ENCODE data around the gene GAL3ST2.

DNA sequence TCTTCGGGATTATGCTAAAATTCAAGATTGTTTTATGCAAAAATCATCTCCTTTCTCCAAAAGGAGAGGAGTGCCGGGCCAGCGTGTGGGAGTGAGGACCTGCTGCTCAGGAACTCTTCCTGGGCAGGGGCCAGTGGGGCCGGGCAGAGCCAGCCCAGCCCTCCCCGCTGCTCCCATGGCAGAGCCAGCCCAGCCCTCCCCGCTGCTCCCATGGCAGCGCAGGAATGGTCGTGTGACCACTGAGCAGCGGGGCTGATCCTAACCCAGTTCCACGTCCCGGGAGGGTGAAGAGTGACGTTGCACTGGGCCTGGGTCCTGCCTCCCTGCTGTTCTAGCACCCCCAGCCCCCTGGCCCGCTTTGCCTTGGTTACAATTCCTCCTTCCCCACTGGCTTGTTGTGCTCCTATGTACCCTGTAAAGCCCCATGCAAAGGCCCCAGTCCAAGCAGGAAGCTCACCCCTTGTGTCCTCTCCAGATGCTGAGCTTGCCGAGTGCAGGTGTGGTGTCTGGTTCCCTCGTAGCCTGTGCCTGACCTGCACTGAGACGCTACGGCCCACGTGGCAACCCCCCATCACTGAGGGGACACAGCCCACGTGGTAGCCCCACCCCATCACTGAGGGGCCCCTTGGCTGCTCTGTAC is 20.9 kb downstream of the GAL3ST2 start:
- TF ChIP-seq, protein P1, sequence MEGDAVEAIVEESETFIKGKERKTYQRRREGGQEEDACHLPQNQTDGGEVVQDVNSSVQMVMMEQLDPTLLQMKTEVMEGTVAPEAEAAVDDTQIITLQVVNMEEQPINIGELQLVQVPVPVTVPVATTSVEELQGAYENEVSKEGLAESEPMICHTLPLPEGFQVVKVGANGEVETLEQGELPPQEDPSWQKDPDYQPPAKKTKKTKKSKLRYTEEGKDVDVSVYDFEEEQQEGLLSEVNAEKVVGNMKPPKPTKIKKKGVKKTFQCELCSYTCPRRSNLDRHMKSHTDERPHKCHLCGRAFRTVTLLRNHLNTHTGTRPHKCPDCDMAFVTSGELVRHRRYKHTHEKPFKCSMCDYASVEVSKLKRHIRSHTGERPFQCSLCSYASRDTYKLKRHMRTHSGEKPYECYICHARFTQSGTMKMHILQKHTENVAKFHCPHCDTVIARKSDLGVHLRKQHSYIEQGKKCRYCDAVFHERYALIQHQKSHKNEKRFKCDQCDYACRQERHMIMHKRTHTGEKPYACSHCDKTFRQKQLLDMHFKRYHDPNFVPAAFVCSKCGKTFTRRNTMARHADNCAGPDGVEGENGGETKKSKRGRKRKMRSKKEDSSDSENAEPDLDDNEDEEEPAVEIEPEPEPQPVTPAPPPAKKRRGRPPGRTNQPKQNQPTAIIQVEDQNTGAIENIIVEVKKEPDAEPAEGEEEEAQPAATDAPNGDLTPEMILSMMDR (IDR thresholded peaks at IDR 0.05; ENCODE audit: low read length) = no peak
- no peak for TF ChIP-seq EZH2 (optimal IDR thresholded peaks at IDR 0.05; ENCODE audit: low read depth, low read length)
